Urinary bladder (tissue), 4 donors: ENCODE data around the gene RAD18. TPM values are rescaled to one million over a fixed set of nuclear protein-coding genes. Genes with fewer than 3 reads are reported as not detected.

ENCODE experiments used
- DNase-seq: peaks from one replicate; pipeline ENCODE4 v3.0.0-alpha.2; 2015; ENCODE audit errors: extremely low spot score
- H3K27ac ChIP-seq: one replicate; pipeline ENCODE4 v1.5.1; 2013; ENCODE audit warnings: low read depth, mild to moderate bottlenecking, moderate library complexity
- H3K36me3 ChIP-seq: one replicate; pipeline ENCODE4 v1.6.1; 2013; ENCODE audit warnings: mild to moderate bottlenecking, moderate library complexity; ENCODE audit not compliant: insufficient read depth
- H3K4me1 ChIP-seq: one replicate; pipeline ENCODE4 v1.6.1; 2013; ENCODE audit warnings: mild to moderate bottlenecking, moderate library complexity; ENCODE audit not compliant: insufficient read depth
- H3K4me3 ChIP-seq: one replicate; pipeline ENCODE4 v1.5.1; 2013; ENCODE audit warnings: low read depth, low read length
- WGBS: extraction: QIAGEN DNeasy Blood & Tissue Kit; methylation state at CpG from one replicate; pipeline ENCODE4 v1.1.7; 2013; 5-methylcytosine and 5-hydroxymethylcytosine counted together
- polyA plus RNA-seq: library from polyadenylated mRNA; stranded (reverse); fragments of 200-250 nt; gene quantifications from one replicate; pipeline ENCODE4 v1.2.3, GENCODE V29; 2013
- total RNA-seq: library from RNA; depleted of rRNA; stranded (reverse); fragments of >200 nt; gene quantifications from one replicate; pipeline ENCODE4 v1.2.3, GENCODE V29; 2014
- donor health status: healthy with polysubstance abuse.
- donor health status: healthy.

RAD18 gene
- total and polyA plus RNA-seq, 2 donors: 2.8 to 27.0 TPM

DNA sequence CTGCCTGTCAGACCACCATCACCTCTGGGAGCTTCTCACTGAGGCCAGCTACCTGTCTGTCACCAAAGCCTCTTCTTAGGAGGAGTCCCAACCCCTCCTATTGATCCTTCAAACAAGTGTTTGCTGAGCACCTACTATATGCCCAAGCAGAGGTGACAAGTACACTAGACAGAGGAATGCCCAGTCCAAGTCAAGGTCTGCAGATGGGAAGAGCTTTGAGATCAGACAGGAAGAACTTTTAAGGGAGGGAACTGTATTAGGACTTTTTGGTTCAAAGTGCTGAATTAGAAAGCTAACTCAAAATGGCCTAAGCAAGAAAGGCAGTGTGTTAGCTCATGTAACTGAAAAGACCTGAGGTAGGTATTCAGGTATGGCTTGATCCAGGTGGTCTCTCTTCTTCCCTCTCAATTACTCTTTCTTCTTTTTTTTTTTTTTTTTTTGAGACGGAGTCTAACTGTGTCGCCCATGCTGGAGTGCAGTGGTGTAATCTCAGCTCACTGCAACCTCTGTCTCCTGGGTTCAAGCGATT is 3.6 kb upstream of the RAD18 start:
- Histone ChIP-seq H3K27ac (no peak overlapping the region), H3K4me3 (no peak overlapping the region), H3K36me3 (no peaks in the 10 kb centered on the region), H3K4me1 (peaks cover 1% of the 10 kb centered on the region)
- 82% methylated on average over 3 of the region's 3 CpGs for WGBS
- no peak for DNase-seq

GRCh38 chr3:8966150-8966819 is 3.0 kb upstream of the RAD18 start:
- WGBS: 85% methylated on average over 2 of the region's 2 CpGs
- H3K27ac ChIP-seq: no peak overlapping the region
- DNase-seq: no peak

DNA sequence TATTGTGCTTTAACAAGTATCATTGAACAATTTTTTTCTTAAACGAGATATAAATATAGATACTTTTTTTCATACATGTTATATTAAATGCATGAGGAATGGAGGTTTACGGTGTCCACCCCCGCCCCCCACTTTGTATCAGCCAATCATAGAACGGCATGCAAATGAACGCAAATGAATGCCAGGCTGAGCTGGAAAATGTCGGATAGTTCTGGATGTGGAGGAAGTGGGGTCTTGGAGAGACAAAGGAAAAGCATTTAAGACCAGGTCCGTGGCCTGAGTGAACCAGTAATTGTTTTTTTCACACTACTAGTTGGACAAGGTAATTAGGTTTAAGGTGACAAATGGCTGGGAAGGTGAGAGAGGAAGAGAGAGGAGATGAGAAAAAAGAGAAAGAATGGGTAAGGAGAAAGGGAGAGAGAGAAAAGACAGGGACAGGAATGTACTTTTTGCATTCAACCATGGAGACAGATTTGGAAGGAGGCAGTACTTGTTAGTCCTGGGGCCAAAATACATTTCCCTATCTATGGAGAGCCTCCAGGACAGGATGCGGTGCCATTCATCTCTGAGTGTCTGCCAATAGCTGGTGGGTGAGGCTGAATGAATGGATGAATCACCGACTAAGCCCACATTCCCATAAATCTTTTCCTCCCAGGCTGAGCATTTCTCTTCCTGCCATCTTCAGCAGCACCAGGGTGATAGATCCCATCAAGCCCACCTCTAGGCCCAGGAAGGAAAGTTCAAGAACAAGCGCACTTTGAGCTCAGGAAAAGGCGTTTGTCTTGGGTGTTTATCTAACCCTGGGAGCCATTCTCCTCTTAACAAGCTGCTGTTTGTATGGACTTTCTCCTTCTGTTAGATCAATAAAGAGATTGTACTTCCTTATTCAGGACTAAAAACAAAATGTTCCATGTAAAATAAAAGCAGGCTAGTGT is 1.4 kb upstream of the RAD18 start:
- Histone ChIP-seq H3K36me3 (no peaks in the 10 kb centered on the region), H3K27ac (no peak overlapping the region), H3K4me3 (no peak overlapping the region), H3K4me1 (peaks cover 1% of the 10 kb centered on the region)
- no peak for DNase-seq
- 76% methylated on average over 11 of the region's 11 CpGs for WGBS

More at GRCh38 chr3:8966150-8966819, 3.0 kb upstream of the RAD18 start:
- no peaks in the 10 kb centered on the region for H3K36me3 ChIP-seq
- peaks cover 1% of the 10 kb centered on the region for H3K4me1 ChIP-seq
- no peak overlapping the region for H3K4me3 ChIP-seq

DNA sequence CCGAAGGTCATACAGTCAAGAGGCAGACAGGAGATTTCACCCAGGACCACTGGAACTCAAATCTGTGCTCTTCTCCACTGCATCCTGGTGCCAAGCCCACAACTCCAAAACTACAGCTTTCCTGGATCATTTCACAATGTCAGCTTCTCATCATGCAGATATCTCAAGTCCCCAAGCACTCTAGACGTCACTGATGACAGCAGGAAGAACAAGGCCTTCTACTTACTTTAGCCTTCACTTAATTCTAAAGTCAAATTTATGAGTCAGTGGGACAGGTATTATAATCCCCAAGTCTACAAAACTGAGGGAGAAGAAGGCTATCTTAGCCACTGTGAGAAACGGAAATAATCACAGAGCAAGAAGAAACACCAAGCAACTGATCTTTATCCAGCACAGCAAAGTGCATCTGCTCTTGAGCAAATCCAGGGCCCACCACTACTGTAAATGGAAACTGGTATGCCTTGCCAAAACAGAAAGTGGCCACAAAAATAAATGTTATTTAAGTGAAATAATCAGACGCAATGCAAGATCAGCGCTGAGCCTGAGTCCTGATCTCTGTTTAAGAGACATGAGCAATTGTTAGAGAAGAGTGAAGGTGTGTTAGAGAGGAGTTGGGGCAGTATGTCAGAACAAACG is 928 bp downstream of the RAD18 start:
- Histone ChIP-seq H3K27ac (no peak overlapping the region), H3K36me3 (no peaks in the 10 kb centered on the region), H3K4me1 (peaks cover 1% of the 10 kb centered on the region), H3K4me3 (peak overlapping the region; percentile 61)
- 28% methylated on average over 6 of the region's 6 CpGs for WGBS
- no peak for DNase-seq

- 91% methylated on average over 8 of the region's 8 CpGs for WGBS
- no peak for DNase-seq
- Histone ChIP-seq H3K36me3 (no peaks in the 10 kb centered on the region), H3K4me1 (peaks cover 1% of the 10 kb centered on the region), H3K4me3 (no peak overlapping the region), H3K27ac (no peak overlapping the region)
Observed at GRCh38 chr3:8959668-8960067, 3.6 kb downstream of the RAD18 start.

GRCh38 chr3:8954938-8955763 is 8.1 kb downstream of the RAD18 start:
- no peaks in the 10 kb centered on the region for H3K4me1 ChIP-seq
- H3K36me3 ChIP-seq: no peaks in the 10 kb centered on the region
- DNase-seq: no peak
- H3K4me3 ChIP-seq: no peak overlapping the region
- WGBS: 61% methylated on average over 4 of the region's 4 CpGs
- no peak overlapping the region for H3K27ac ChIP-seq

- no peak for DNase-seq
- H3K27ac ChIP-seq: no peak overlapping the region
- no peak overlapping the region for H3K4me3 ChIP-seq
- H3K36me3 ChIP-seq: no peaks in the 10 kb centered on the region
- H3K4me1 ChIP-seq: no peaks in the 10 kb centered on the region
Observed at GRCh38 chr3:8953313-8953712, 10.0 kb downstream of the RAD18 start.

GRCh38 chr3:8952130-8952529 is 11.1 kb downstream of the RAD18 start:
- H3K4me1 ChIP-seq: no peaks in the 10 kb centered on the region
- no peak for DNase-seq
- H3K4me3 ChIP-seq: no peak overlapping the region
- H3K36me3 ChIP-seq: no peaks in the 10 kb centered on the region
- no peak overlapping the region for H3K27ac ChIP-seq

DNA sequence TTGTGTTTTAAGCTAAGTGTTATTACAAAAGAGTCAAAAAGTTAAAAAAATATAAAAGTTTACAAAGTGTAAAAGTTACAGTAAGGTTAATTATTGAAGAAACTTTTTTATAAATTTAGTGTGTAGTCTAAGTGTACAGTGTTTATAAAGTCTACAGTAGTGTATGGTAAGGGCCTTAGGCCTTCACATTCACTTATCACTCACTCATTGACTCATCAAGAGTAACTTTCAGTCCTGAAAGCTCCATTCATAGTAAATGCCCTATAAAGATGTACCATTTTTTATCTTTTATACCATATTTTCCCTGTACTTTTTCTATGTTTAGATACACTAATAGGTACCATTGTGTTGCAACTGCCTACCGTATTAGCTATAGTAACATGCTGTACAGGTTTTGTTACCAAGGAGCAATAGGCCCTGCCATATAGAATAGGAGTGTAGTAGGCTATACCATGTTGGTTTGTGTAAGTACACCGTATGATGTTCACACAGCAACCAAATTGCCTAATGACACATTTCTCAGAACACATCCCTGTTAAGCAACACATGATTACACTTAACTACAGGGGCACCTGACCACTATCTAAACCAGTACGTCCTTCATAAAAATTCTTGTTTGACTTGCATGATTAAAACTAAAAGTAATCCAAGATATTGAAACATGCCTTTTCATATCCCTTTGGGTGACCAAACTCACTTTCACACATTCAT is 17.2 kb downstream of the RAD18 start:
- WGBS: 82% methylated on average over 3 of the region's 3 CpGs
- Histone ChIP-seq H3K27ac (no peak overlapping the region), H3K4me1 (no peaks in the 10 kb centered on the region), H3K4me3 (no peak overlapping the region), H3K36me3 (no peaks in the 10 kb centered on the region)
- DNase-seq: no peak

DNA sequence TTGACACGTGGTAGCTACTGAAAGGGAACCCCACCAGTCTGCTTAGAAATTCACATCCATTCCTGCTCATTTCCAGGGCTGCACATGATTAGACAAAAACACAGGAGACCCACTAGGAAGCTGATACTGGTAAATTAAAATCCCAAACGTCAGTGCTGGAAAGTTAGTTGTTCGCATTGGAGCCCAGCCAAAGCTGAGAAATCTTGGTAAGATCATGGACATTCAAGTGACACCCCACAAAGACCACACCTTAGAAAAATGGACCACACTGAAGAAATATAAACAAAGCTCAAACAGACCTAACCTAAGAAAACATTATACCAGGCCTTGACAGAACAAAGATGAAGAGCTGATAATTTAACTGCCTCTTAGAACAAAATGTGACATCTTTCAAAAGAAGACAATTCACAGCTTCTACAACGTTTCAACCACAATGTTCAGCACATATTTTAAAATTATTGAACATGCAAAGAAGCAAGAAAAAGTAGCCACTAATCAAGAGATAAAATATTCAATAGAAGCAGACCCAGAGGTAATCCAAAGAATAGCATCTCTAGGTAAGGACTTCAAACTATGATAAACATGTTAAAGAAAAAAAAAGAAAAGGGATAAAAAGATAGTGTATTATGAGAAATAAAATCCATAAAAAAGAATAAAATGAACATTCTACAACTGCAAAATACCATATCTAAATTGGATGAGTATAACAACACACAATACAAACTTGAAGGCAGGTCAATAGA is 20.4 kb downstream of the RAD18 start:
- no peaks in the 10 kb centered on the region for H3K4me1 ChIP-seq
- H3K36me3 ChIP-seq: no peaks in the 10 kb centered on the region
- DNase-seq: no peak
- WGBS: 91% methylated on average over 4 of the region's 4 CpGs
- no peak overlapping the region for H3K4me3 ChIP-seq
- no peak overlapping the region for H3K27ac ChIP-seq

- DNase-seq: no peak
- 83% methylated on average over 4 of the region's 4 CpGs for WGBS
- Histone ChIP-seq H3K4me1 (no peaks in the 10 kb centered on the region), H3K36me3 (no peaks in the 10 kb centered on the region), H3K27ac (no peak overlapping the region), H3K4me3 (no peak overlapping the region)
Observed at GRCh38 chr3:8942115-8942514, 21.2 kb downstream of the RAD18 start.

DNA sequence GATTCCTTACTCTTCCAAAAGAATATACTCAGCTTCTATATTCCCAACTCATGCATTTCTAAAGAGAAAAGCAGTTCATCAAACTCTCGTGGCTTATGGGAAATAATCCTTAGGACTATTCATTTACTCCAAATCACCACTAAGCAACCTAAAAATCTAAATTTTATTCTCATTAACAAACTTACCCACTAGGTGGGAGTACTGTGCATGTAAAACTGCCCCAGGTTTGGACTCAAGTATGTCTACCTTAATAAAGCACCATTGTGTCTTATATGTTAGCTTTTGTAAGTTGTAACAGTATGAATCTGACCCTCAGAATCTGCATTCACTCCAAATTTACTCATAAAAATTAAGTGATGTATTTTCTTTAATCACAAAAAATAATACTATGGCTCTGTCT is 25.3 kb downstream of the RAD18 start:
- no peak overlapping the region for H3K27ac ChIP-seq
- WGBS: 77% methylated on average over 1 of the region's 1 CpG
- H3K4me1 ChIP-seq: no peaks in the 10 kb centered on the region
- H3K36me3 ChIP-seq: no peaks in the 10 kb centered on the region
- DNase-seq: no peak
- no peak overlapping the region for H3K4me3 ChIP-seq
